ENCODE data around the gene GABBR2. TPM values are rescaled to one million over a fixed set of nuclear protein-coding genes. Genes with fewer than 3 reads are reported as not detected.
"Not testable (repeated sequence)": the region's sequence is repeated elsewhere in the genome, so short reads cannot be mapped to it uniquely, and the experiment has no call there.

The GABBR2 gene
- total RNA-seq, 1 experiment from 2014 or later, result 6.3 TPM

- no peak for DNase-seq (ENCODE audit: low read depth, low spot score)
- H3K9me3 ChIP-seq (ENCODE audit: control insufficient read depth, insufficient read depth, low read depth, low read length), result no peaks in the 10 kb centered on the region
- POLR2A ChIA-PET, result no interaction called here
- ATAC-seq, result no peak
- in situ Hi-C loops (cut with HindIII; ENCODE audit: low pct_unique_long_range_greater_than_20kb, low sequenced_read_pairs) (no loop called here), intact Hi-C loops (cut with micrococcal nuclease; ENCODE audit: unreplicated experiment) (no loop called here)
- H3K4me1 ChIP-seq (ENCODE audit: control insufficient read depth, insufficient read depth, low read length), result no peaks in the 10 kb centered on the region
- no peak for TF ChIP-seq SIN3A (IDR thresholded peaks at IDR 0.05; ENCODE audit: borderline replicate concordance, insufficient read depth, low read depth, low read length)
- no peak for TF ChIP-seq CTCF (IDR thresholded peaks at IDR 0.05)
- no peak for TF ChIP-seq POLR2AphosphoS5 (IDR thresholded peaks at IDR 0.05; ENCODE audit: low read depth, low read length)
- no peak for TF ChIP-seq REST (IDR thresholded peaks at IDR 0.05; ENCODE audit: insufficient read depth in 1 of 2, low read depth in 2 of 2, low read length in 1 of 2)
- TF ChIP-seq TCF7L2 (IDR thresholded peaks at IDR 0.05; ENCODE audit: low read depth, low read length), result no peak
- BruUV-seq (replicated peaks), result no TSS peak
- no peak overlapping the region for H3K4me3 ChIP-seq (ENCODE audit: low read depth in 2 of 2, low read length in 2 of 2)
- CTCF ChIA-PET, result no interaction called here
- no peaks in the 10 kb centered on the region for H3K36me3 ChIP-seq (ENCODE audit: control insufficient read depth, insufficient read depth, low read length)
- H3K27me3 ChIP-seq (ENCODE audit: control insufficient read depth, insufficient read depth, low read length), result no peaks in the 10 kb centered on the region
- no peak overlapping the region for H3K27ac ChIP-seq (ENCODE audit: low read length)
Measured at GRCh38 chr9:98284754-98285153, 424.0 kb downstream of the GABBR2 start.

- CTCF ChIA-PET; H3K4me3 ChIP-seq (ENCODE audit: low read depth in 2 of 2, low read length in 2 of 2); H3K4me1 ChIP-seq (ENCODE audit: control insufficient read depth, insufficient read depth, low read length); BruUV-seq (replicated peaks); H3K27me3 ChIP-seq (ENCODE audit: control insufficient read depth, insufficient read depth, low read length); in situ Hi-C loops (cut with HindIII; ENCODE audit: low pct_unique_long_range_greater_than_20kb, low sequenced_read_pairs); DNase-seq (ENCODE audit: low read depth, low spot score); ATAC-seq; POLR2A ChIA-PET; H3K36me3 ChIP-seq (ENCODE audit: control insufficient read depth, insufficient read depth, low read length); H3K9me3 ChIP-seq (ENCODE audit: control insufficient read depth, insufficient read depth, low read depth, low read length); intact Hi-C loops (cut with micrococcal nuclease; ENCODE audit: unreplicated experiment); H3K27ac ChIP-seq (ENCODE audit: low read length): not testable (repeated sequence)
Measured at GRCh38 chr9:98283143-98283542, 425.6 kb downstream of the GABBR2 start.

- Histone ChIP-seq H3K27me3 (ENCODE audit: control insufficient read depth, insufficient read depth, low read length) (peaks cover 2% of the 10 kb centered on the region; the same call in 1 of the 2 replicates), H3K27ac (ENCODE audit: low read length) (no peak overlapping the region), H3K36me3 (ENCODE audit: control insufficient read depth, insufficient read depth, low read length) (no peaks in the 10 kb centered on the region), H3K4me1 (ENCODE audit: control insufficient read depth, insufficient read depth, low read length) (no peaks in the 10 kb centered on the region), H3K4me3 (ENCODE audit: low read depth in 2 of 2, low read length in 2 of 2) (no peak overlapping the region), H3K9me3 (ENCODE audit: control insufficient read depth, insufficient read depth, low read depth, low read length) (no peaks in the 10 kb centered on the region)
- POLR2A ChIA-PET, result no interaction called here
- in situ Hi-C loops (cut with HindIII; ENCODE audit: low pct_unique_long_range_greater_than_20kb, low sequenced_read_pairs), result no loop called here
- no peak for TF ChIP-seq SIN3A (IDR thresholded peaks at IDR 0.05; ENCODE audit: borderline replicate concordance, insufficient read depth, low read depth, low read length)
- no peak for TF ChIP-seq TCF7L2 (IDR thresholded peaks at IDR 0.05; ENCODE audit: low read depth, low read length)
- no peak for TF ChIP-seq POLR2AphosphoS5 (IDR thresholded peaks at IDR 0.05; ENCODE audit: low read depth, low read length)
- TF ChIP-seq REST (IDR thresholded peaks at IDR 0.05; ENCODE audit: insufficient read depth in 1 of 2, low read depth in 2 of 2, low read length in 1 of 2), result no peak
- TF ChIP-seq CTCF (IDR thresholded peaks at IDR 0.05), result no peak
- BruUV-seq (replicated peaks), result no TSS peak
- CTCF ChIA-PET, result no interaction called here
- no peak for DNase-seq (ENCODE audit: low read depth, low spot score)
- intact Hi-C loops (cut with micrococcal nuclease; ENCODE audit: unreplicated experiment), result no loop called here
- ATAC-seq, result no peak
Measured at GRCh38 chr9:98281281-98281680, 427.5 kb downstream of the GABBR2 start.
